HG03280 (cell line): ENCODE data around the gene SLC27A1.
"Not testable (repeated sequence)": the region's sequence is repeated elsewhere in the genome, so short reads cannot be mapped to it uniquely, and the experiment has no call there.

Experiments
- ATAC-seq: cut with Tn5 transposase; IDR thresholded peaks from one replicate; pipeline ENCODE4 v1.9.1; 2021; ENCODE audit warnings: mild to moderate bottlenecking, moderate library complexity; ENCODE audit not compliant: unreplicated experiment

The SLC27A1 gene

DNA sequence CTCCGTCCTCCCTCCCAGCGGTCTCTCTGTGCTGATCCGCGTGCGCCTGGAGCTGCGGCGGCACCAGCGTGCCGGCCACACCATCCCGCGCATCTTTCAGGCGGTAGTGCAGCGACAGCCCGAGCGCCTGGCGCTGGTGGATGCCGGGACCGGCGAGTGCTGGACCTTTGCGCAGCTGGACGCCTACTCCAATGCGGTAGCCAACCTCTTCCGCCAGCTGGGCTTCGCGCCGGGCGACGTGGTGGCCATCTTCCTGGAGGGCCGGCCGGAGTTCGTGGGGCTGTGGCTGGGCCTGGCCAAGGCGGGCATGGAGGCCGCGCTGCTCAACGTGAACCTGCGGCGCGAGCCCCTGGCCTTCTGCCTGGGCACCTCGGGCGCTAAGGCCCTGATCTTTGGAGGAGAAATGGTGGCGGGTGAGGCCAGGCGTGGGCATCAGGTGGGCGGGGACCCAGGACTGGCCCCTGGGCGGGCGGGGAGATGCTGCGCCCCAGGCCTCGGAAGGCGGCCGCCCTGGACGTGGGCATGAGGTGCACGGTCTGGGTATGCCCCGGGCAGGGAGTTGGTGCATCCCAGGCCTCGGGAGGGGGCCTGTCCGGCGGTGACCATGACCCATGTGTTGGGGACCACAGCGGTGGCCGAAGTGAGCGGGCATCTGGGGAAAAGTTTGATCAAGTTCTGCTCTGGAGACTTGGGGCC, 16.4 kb downstream of the SLC27A1 start:
- ATAC-seq: no peak

DNA sequence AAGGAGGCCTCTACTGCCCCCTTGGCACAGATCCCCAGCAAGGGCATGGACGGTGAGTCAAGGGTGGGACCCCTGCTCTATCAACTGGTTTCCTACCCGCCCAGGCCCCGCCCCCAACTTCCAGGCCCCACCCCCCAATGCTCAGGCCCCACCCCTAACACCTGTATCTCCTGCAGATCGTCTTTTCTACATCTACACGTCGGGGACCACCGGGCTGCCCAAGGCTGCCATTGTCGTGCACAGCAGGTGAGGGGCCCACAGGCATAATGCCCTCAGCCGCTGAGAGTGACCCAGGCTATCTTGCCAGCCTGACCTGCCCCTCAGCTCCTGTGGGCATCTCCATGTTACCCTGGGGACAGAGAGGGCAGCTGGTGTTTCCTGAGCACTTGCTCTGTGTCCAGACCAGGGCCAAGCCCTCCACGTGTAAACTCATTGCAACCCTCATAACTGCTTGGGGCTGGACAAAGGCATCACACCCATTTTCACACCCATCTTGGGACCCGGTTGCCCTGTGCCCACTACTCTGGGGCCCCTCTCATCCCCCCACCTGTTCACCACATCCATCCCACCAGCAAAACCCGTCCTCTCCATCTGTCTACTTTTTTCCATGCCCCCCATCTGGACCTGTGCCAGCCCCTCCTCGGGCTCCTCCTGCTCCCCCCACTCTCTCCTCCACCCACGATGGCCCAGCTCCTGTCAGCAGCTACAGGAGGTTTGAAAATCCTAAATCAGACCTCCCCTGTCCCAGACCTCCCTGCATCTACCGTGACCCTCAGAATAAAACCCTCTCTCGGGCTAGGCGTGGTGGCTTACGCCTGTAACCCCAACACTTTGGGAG, 17.2 kb downstream of the SLC27A1 start:
- ATAC-seq: no peak

DNA sequence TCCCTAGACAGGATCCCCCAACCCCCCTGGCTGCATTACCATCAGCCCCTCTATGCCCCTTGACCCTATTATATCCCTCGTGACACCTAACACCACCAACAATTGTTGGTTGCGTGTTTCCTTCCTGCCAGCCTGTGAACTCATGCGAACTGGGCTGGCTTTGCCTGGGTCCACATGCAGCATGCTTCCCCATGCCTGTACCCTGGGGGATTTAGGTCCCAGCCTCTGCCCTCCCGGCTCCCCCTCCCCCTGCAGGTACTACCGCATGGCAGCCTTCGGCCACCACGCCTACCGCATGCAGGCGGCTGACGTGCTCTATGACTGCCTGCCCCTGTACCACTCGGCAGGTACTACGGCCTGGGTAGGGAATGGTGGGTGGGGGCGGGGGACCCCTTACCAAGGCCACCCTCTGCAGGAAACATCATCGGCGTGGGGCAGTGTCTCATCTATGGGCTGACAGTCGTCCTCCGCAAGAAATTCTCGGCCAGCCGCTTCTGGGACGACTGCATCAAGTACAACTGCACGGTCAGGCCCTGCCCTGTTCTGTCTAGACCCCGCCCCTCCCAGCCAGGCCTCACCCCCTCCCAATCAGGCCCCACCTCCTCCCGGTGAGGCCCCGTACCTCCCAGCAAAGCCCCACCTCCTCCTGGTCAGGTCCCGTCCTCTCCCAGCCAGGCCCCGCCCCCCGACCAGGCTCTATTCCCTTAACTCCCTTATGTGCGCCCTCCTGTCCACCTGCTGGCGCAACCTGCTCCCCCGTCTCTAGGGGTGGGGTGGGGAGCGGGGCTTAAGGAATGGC, 18.5 kb downstream of the SLC27A1 start:
- ATAC-seq: no peak

DNA sequence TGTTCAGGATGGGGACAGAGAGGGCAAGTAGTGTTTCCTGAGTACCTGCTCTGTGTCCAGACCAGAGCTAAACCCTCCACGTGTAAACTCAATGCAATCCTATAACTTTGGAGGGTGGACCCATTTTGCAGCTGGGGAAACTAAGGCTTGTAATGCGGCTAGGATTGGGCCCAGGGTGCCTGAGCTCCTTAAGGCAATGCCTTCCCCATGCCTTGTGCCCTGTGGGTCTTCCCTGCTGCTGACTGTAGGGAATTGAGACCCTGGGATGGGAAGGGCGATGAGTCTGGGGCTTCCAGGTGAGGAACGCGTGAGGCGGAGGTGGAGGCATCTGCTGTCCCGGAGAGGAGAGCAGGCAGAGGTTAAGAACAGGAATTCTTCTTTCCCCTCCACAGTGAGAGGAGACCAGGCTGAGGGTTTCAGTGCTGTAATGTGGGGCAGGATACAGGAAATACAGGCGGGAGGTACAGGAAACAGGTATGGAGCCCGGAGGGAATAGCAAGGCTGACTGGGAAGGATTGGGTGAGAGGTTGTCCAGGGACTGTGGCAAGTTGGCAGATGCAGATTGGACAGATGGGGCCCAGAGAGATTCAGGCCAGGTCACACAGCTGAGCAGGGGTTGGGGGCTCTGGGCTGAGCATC, 19.2 kb downstream of the SLC27A1 start:
- ATAC-seq: no peak

DNA sequence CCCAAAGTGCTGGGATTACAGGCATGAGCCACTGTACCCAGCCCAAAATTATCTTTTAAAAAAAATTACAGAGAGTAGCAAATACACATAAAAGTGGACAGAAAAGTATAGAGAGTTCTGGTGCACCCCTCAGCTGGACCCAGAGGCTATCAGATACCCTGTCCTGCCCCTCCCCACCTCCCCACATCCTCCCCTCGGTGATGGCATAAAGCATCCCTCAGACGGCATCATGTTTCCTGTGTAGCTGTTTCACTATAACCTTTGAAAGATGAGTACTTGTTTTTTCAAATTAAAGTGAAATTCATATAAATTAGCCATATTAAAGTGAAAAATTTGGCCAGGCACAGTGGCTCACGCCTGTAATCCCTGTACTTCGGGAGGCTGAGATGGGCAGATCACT, 20.1 kb downstream of the SLC27A1 start:
- no peak for ATAC-seq

DNA sequence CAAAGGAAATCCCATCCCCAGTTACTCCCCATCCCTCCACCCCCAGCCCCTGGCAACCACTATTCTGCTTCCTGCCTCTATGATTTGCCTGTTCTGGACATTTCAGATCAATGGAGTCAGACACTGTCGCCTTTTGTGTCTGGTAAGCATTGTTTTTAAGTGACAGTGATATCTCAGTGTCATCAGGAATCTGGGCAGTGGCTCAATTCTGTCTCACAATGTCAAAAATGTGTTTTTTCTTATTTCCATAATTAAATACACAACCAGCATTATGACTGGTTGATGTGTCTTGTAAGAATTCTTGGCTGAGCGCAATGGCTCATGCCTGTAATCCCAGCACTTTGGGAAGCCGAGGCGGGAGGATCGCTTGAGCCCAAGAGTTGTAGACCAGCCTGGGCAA, 21.0 kb downstream of the SLC27A1 start:
- ATAC-seq: no peak

DNA sequence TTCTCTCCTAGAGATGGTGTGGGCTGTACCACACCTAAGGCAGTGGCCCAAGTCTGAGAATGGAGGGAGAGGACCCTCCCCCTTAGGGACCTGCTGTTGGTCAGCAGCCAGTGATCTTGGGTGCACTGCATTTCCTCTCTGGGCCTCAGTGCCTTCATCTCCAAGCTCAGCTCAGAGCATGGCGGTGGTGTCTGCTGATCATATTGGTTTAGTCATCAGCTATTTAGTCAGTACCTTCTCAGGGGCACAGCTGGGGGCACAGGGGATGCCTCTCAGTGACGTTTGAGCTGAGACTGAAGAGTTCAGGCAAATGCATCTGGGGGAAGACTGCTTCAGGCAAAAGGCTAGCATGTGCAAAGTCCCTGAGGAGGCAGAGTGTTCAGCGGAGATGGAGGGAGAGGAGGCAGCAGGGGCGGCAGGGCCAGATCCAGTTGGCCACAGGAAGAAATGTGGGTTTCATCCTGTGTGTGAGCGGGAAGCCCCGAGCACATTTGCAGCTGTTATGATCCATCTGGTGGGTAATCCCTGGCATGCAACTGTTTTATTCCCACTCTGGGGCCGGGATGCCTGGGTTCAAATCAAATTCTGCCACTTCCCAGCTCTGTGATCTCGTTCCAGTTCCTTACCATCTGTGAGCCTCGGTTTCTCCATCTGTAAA, 25.4 kb downstream of the SLC27A1 start:
- no peak for ATAC-seq

DNA sequence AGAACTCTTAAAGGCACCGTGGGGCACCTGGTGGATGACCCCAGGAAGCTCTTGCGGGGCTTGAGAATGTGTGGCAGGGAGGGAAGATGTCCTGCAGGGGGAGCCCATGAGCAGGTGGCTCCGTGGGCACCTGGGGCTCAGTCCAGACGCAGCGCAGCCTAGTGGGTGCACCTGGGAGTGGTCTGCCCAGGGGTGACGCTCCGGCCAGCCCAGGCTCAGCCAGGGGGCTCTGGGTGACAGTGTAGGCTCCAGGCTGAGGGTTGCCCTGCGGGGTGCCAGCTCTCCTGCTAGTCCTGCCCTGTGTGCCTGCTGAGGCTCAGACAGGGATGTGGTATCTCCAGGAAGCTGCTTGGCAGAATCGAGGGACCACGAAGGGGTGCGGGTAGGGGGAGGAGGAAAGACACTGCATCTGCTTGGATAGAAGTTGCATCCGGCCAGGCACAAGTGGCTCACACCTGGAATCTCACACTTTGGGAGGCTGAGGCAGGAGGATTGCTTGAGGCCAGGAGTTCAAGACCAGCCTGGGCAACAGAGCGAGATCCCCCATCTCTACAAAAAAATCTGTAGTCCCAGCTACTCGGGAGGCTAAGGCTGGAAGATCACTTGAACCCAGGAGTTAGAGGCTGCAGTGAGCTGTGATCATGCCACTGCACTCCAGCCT, 26.1 kb downstream of the SLC27A1 start:
- ATAC-seq: peak; percentile 69

DNA sequence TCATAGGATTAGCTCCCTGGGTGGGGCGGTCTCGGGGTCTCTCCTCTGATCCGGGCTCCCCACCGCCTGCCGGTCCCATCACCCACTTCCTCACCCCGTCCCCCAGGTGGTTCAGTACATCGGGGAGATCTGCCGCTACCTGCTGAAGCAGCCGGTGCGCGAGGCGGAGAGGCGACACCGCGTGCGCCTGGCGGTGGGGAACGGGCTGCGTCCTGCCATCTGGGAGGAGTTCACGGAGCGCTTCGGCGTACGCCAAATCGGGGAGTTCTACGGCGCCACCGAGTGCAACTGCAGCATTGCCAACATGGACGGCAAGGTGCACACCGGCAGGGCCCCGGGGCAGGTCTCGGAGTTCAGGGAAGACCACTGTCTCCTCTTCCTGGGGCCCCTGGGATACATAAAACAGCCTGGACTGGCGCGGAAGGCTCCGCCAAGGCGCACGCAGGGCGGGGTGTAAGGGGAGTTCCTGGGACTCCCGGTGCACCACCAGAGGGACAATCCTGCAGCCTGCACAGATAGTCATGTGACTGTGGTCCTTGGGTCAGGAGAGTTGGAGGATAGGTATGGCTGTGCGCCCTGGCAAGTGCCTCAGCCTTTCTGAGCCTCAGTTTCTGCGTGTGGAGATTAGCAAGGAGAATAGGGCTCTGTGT, 26.9 kb downstream of the SLC27A1 start:
- ATAC-seq: no peak

DNA sequence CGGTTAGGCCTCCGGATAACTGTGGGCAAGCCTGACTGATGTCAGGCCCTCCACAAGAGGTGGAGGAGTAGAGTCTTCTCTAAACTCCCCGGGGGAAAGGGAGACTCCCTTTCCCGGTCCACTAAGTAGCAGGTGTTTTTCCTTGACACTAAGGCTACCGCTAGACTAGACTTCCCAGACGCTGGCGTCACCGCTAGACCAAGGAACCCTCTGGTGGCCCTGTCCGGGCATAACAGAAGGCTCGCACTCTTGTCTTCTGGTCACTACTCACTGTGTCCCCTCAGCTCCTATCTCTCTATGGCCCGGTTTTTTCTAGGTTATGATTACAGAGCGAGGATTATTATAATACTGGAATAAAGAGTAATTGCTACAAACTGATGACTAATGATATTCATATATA, 28.7 kb downstream of the SLC27A1 start:
- ATAC-seq: not testable (repeated sequence)

DNA sequence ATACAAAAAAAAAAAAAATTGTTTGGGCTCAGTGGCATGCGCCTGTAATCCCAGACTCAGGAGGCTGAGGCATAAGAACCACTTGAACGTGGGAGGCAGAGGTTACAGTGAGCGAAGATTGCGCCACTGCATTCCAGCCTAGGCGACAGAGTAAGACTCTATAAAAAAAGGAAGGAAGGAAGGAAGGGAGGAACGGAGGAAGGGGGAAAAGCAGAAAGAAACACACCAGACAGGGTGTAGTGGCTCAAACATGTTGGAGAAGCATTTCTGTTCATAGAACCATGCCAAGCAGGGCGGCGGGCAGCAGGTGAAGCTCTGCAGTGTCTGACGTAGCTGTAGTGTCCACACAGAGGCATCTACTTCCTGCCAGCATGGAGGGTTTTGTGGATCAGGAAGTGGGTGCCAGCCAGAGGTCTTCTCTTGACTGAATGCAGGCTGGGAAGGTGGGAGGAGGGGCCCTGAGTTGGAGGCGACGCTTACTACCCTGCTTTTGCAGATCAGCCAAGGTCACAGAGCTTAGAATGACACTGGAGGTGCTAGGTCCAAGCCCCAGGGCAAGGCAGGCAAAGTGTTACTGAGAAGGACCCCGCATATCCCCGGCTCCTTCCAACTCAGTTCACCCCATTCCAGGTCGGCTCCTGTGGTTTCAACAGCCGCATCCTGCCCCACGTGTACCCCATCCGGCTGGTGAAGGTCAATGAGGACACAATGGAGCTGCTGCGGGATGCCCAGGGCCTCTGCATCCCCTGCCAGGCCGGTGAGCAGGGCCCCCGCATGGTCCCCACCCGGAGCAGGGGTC, 29.5 kb downstream of the SLC27A1 start:
- no peak for ATAC-seq

DNA sequence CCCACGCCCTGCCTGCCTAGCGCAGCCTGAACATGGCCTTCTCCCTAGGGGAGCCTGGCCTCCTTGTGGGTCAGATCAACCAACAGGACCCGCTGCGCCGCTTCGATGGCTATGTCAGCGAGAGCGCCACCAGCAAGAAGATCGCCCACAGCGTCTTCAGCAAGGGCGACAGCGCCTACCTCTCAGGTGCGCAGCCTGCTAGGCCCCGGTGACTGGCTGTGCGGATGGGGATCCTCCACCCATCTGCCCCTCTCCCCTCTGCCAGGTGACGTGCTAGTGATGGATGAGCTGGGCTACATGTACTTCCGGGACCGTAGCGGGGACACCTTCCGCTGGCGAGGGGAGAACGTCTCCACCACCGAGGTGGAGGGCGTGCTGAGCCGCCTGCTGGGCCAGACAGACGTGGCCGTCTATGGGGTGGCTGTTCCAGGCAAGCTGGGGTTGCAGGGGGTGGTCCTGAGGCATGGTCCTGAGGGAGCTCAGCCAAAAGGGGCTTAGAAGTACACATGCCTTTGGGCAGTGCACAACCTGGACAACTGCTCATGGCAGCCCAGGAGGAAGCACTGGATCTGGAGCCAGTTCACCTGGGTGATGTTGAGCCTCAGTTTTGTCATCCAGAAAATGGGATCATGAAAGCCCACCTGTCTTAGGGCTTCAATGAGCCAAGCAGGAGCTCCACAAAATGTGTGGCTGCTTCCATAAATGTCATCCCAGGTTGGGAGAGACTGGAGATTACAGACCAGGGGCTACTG, 30.3 kb downstream of the SLC27A1 start:
- no peak for ATAC-seq

DNA sequence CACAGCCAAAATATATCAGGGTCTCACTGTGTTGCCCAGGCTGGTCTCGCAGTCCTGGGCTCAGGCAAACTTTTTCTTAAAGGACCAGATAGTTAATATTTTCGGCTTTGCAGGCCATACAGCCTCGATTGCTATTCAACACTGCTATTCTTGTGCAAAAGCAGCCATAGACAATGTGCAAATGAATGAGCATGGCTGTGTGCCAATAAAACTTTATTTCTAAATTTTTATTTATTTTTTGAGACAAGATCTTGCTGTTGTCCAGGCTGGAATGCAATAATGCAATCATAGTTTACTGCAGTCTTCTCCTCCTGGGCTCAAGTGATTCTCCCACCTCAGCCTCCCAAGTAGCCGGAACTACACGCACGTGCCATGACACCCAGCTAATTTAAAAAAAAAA, 32.9 kb downstream of the SLC27A1 start:
- no peak for ATAC-seq

DNA sequence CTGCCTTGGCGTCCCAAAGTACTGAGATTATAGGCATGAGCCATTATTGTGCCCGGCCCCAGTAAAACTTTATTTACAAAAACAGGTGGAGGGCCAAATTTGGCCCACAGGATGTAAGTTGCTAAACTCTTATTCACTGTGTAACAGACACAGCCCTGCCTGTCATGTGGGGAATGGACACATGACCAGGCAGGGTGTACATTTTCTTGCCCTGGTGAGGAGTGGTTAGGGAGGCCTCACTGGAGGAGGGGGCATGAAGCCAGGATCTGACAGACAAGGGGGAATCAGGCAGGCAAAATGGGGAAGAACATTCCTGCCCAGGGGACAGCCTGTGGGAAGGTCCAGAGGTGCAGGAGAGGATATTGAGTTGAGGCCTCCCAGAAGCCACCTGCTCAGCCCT, 33.7 kb downstream of the SLC27A1 start:
- ATAC-seq: no peak

DNA sequence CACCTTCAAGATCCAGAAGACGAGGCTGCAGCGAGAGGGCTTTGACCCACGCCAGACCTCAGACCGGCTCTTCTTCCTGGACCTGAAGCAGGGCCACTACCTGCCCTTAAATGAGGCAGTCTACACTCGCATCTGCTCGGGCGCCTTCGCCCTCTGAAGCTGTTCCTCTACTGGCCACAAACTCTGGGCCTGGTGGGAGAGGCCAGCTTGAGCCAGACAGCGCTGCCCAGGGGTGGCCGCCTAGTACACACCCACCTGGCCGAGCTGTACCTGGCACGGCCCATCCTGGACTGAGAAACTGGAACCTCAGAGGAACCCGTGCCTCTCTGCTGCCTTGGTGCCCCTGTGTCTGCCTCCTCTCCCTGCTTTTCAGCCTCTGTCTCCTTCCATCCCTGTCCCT, 34.1 kb downstream of the SLC27A1 start:
- no peak for ATAC-seq

DNA sequence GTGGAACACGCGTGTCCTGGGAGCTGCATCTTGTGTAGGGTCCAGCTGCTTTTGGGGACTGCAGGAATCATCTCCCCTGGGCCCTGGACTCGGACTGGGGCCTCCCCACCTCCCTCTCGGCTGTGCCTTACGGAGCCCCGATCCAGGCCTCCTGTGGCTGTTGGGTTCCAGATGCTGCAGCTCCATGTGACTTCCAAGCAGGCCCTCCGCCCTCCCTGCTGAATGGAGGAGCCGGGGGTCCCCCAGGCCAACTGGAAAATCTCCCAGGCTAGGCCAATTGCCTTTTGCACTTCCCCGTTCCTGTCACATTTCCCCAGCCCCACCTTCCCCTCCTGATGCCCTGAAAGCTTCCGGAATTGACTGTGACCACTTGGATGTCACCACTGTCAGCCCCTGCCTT, 34.9 kb downstream of the SLC27A1 start:
- ATAC-seq: no peak

DNA sequence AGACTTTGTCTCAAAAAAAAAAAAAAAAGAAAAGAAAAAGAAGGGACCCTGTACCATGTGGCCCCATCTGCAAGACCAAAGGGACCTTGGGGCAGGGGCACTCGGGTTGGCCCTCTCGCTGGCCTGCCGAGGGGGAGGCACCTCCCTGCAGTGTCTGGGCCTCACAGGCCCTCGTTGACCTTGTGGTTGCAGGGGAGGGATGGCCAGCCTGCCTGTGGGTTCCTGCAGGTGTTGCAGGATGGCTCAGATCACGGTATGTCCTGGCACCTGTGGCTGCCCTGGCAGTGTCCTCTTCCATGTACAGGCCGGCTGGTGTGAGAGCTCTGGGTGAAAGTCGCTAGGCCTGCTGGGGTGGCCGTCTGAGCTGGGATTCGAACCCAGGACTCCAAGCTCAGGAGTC, 36.4 kb downstream of the SLC27A1 start:
- ATAC-seq: no peak

DNA sequence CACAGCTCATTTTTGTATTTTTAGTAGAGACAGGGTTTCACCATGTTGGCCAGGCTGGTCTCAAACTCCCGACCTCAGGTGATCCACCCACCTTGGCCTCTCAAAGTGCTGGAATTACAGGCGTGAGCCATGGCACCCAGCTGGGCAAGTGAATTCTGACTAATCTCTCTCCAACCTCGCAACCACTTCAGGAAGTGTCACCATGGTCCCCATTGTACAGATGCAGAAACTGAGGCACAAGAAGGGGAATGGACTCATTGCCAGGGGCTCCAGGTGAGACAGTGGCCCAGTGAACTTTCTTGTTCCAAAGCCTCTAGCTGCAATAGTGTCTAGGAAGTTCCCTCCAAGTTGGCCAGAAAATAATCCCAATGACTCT, 38.2 kb downstream of the SLC27A1 start:
- not testable (repeated sequence) for ATAC-seq
